Choroid plexus epithelial cell (primary cell): ENCODE measurements around the gene GUCY1B1.
A peak's percentile ranks its signal among the peaks of the same experiment; 100 is the strongest.

Source experiments
- DNase-seq: peaks from one replicate; pipeline ENCODE4 v3.0.0-alpha.2; 2010; ENCODE audit warnings: low read depth
- H3K4me3 ChIP-seq: 2 replicates; pipeline ENCODE4 v1.5.1; 2011; ENCODE audit warnings: low read depth, mild to moderate bottlenecking, control low read depth, low read length, moderate library complexity
- CTCF ChIP-seq: conservative IDR thresholded peaks from 2 replicates; pipeline ENCODE4 v1.5.1; 2011; ENCODE audit warnings: low read depth, mild to moderate bottlenecking, control low read depth, inconsistent platforms, low read length, moderate library complexity

GUCY1B1 gene

GRCh38 chr4:155781249-155781831 lies 22.5 kb downstream of the GUCY1B1 start:
- no peak for TF ChIP-seq CTCF
- no peak overlapping the region for H3K4me3 ChIP-seq
- DNase-seq, result no peak

- DNase-seq, result no peak
- no peak overlapping the region for H3K4me3 ChIP-seq
- no peak for TF ChIP-seq CTCF
These were observed 25.8 kb downstream of the GUCY1B1 start for GRCh38 chr4:155784637-155785036.

DNA sequence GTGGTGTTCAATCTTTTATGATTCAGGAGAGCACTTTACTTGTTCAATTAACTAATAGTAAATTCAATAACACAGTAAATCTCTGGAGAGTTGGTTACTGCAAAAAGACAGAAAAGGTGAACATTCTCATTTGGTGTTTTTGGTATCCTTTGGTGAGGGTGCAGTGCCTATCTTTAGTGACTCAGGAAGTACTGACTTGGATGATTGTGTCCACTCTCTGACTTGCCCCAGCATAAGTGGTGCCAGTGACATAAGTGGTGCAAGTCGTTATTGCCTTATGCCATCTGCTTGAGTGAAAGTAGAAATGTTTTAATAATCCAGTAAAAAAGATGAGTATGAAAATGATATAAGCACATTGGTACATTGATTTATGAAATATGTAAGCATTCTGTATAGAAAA lies 27.0 kb downstream of the GUCY1B1 start:
- no peak for DNase-seq
- no peak overlapping the region for H3K4me3 ChIP-seq
- TF ChIP-seq CTCF, result no peak

GRCh38 chr4:155787113-155787710 lies 28.4 kb downstream of the GUCY1B1 start:
- peak; percentile 74 for DNase-seq
- peak; percentile 85 for TF ChIP-seq CTCF
- no peak overlapping the region for H3K4me3 ChIP-seq

DNA sequence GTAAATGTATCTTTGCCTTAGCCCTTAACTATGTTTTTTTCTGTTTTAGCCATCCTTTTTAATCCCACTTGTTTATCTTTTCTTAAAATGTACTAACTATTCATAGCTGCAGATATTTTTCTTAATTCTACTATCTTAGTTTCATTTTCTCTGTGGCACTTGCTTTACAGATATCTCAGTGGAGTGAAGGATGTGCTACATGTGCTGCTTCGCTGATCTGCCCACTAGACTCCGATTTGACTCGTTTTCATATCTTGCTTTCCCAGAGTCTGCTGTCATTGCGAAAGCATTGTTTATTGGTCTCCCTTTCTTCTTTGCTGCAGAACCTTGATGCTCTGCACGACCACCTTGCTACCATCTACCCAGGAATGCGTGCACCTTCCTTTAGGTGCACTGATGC lies 30.6 kb downstream of the GUCY1B1 start:
- no peak for DNase-seq
- H3K4me3 ChIP-seq, result no peak overlapping the region
- no peak for TF ChIP-seq CTCF

- no peak overlapping the region for H3K4me3 ChIP-seq
- no peak for DNase-seq
- TF ChIP-seq CTCF, result no peak
These were observed 31.2 kb downstream of the GUCY1B1 start for GRCh38 chr4:155789982-155790381.

GRCh38 chr4:155794589-155795236 lies 35.9 kb downstream of the GUCY1B1 start:
- no peak for DNase-seq
- no peak for TF ChIP-seq CTCF

More at GRCh38 chr4:155794589-155795236, 35.9 kb downstream of the GUCY1B1 start:
- H3K4me3 ChIP-seq, result no peak overlapping the region
